Stimulated activated CD8-positive, alpha-beta memory T cell treated with anti-CD3 and anti-CD28 coated beads, Interleukin-7, amount 100 ng/mL, for 4 hours (primary cell): ENCODE measurements around the gene OSBPL10.

Experiments used
- DNase-seq, 2 donors: peaks; one replicate each; pipeline ENCODE4 v3.0.0-alpha.2; 2020; ENCODE audit warnings: low read depth in 2 of 2

Gene OSBPL10

GRCh38 chr3:31858439-31858838 is 122.6 kb downstream of the OSBPL10 start:
- DNase-seq, result no peak

- no peak for DNase-seq
These were observed 127.5 kb downstream of the OSBPL10 start for GRCh38 chr3:31853580-31853979.

GRCh38 chr3:31851278-31851677 is 129.8 kb downstream of the OSBPL10 start:
- DNase-seq, result no peak

GRCh38 chr3:31848911-31849310 is 132.2 kb downstream of the OSBPL10 start:
- no peak for DNase-seq

GRCh38 chr3:31848163-31848818 is 132.8 kb downstream of the OSBPL10 start:
- no peak for DNase-seq

DNA sequence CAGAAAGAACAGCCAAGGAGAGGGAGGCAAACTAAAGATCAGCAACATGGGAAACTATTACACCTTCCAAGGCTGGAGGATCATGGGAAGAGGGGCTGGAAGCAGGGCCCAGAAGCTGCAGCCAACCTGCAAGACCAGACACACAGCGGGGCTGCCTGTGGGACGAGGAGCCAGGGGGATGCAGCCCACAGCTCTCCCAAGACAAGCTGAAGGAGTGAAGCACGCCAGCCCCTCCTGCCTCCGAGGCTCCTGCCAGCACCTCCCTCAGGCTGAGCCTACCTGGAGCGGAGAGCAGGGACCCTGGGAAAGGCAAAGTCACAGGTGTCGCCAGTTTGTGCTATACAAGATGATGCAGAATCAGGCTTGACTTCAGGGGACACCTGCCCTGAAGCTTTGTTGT is 133.3 kb downstream of the OSBPL10 start:
- no peak for DNase-seq

DNA sequence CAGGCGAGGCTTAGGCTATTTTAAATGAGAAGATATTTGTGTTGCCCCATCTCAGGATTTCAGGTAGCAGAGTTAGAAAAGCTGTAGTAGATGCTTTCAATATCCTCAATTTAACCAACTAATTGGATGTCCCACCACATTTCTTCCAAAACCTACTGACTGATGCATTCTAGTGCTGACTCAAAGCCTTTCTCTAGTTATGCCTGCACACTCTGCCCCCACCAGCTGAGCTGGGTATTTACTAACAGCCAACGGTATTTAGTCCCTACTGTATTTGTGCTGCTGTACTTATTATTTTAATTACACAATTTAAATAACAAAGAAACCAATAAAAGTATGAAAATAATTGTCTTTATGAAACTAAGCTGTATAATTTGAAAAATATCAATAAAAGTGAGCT is 139.5 kb downstream of the OSBPL10 start:
- DNase-seq, result no peak

GRCh38 chr3:31840252-31840651 is 140.8 kb downstream of the OSBPL10 start:
- no peak for DNase-seq

- no peak for DNase-seq
These were observed 141.7 kb downstream of the OSBPL10 start for GRCh38 chr3:31839144-31839917.

DNA sequence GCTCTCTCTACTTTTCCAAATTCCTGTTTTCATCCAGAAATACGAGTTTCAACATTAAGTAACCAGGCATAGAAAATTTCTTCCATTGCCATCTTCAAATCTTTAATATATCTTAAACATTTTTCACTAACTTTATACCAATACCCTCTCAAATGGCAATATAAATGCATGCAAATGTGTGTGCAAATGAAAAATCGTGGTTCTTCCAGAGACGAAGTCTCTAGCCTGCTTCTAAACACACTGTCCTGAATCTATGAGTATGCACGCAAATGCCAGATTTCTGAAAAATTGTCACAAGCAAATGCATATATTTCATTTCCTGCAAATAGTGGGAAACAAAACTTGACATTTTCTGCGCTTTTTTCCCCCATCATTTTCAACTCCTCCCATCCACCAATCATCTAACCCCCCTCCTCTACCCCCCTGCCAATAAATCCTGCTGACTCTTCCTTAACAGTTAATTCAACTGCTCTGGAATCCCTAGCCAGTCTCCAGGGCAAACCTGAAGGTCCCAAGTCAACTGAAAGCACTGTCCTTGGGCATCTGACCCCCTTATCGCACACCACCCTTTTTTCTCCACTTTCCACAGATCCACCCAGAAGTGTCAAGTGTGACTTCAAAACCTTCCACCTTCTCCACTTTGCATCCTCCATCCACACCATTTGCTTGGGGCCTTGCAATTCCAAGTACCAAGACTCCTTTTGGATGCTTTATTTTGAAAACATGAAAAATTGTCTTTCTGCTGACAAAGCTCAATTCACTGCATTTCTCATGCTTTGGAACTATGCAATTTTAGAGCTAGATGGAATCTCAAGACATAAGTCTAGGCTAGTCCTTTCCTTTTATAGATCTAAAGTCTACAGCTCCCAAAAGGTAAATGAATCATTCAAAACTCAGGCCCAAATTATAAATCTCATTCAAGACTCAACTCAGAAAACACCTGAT is 144.7 kb downstream of the OSBPL10 start:
- no peak for DNase-seq

GRCh38 chr3:31833391-31834190 is 147.5 kb downstream of the OSBPL10 start:
- no peak for DNase-seq

GRCh38 chr3:31832551-31832950 is 148.5 kb downstream of the OSBPL10 start:
- DNase-seq, result no peak

DNA sequence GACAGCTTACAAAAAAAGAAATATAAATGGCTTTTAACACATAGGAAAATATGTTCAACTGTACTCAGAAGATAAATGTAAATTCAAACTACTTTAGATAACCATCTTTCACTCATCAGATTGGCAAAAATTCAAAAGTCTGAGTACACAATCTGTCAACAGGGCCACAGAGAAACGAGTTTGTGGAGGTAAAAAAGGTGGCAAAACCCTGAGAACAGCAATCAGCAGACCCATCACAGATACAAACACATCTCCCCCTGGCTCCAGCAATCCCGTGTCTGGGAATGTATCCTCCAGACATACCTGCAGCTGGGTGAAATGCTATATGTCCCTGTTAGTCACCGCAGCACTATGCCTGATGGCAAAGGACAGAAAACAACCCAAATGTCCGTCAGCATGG is 149.5 kb downstream of the OSBPL10 start:
- no peak for DNase-seq

DNA sequence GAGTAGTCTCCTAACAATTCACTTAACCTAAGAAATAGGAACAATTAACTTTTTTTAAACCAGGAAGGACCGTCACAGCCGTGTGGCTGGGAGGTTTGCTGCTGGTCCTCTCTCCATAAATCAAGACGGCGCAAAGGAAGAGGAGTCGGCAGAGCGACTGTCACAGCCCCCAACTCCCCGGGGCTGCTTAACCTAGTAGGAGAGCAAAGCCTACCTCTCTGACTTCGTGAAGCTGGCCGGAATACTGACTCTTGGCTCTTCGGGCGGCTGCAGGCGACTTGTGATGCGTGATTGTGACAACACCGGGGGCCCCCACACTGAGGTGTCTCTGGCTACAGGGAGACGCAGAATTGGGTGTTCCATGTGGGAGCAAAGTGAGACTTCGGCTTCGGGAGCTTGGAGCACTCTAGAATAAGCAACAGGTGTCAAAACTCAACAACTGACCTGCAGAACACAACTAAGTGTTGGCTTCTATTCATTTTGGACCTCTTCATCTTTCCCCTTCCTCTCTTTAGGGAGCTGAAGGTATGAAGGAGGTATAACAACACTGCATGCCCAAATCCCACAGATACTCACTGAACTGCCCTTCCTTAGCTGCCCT is 151.1 kb downstream of the OSBPL10 start:
- DNase-seq, result no peak

GRCh38 chr3:31829010-31829409 is 152.1 kb downstream of the OSBPL10 start:
- no peak for DNase-seq

DNA sequence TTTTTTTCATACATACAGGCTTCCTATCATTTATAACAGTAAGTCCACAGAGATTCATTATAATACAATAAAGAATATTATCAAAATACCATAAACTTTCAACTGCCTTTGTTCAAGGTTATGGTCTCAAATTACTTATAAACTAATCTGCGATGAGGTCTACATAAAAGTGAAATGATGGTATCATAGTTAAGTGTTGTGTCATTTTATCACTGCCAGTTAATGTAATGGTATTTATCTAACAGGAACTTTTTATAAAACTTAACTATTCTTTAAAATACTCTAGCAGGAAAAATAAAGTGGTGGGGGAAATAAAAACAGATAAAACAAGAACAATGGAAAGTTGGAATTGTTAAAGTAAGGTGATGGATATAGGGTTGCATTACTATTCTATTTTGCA is 153.1 kb downstream of the OSBPL10 start:
- no peak for DNase-seq

DNA sequence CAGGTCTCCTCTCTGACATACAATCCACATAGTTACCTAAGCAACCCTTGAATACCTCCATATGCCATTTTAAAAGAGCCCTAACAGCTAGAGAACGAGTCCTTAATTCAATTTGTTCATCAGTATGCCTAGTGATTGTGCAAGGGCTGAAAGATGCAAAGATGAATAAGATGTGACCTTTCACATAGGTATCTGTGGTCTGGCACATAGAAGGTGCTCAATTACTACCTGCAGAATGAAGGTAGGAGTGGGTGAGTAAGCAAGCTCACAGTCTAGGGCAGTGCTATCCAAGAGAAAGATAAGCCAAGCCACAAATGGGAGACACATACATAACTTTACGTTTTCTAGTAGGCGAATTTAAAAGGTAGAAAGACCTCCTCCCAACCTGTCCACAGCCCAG is 157.9 kb downstream of the OSBPL10 start:
- no peak for DNase-seq

DNA sequence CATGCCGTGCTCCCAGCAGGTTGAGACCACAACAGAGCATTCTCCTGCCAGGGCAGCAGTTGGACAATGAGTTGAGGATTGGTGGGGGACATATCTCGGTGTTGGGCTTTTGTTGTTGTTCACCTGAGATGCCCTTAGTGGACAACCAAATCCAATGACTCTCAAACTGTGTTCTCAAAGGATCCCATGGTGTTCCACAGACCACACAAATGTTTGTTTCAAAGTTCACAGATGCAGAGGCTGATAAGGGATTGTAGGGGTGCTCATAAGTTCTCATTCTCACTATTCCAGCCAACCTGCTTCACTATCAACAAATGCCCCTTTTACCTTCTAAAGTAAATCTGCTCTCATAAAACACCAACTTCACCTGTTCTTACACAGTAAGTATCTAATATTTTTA is 159.9 kb downstream of the OSBPL10 start:
- no peak for DNase-seq

DNA sequence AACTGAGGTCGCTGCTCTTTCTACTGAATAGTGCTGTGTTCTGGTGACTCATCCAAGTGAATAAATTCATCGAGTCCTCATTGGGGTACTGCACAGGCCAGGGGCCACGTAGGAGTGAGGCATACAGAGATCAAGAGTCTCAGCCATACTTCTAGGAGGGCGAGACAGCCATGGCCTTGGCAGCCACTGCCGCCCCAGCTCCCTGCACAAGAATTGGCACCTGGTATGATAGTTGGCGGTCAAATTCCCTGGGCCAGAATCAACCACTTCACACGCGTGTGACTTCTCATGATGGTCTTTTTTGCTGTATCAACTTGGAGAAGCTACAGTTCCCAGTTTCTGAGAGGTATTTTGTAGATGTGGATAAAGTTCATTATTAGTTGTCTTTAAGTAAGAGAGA is 161.6 kb downstream of the OSBPL10 start:
- DNase-seq, result no peak

GRCh38 chr3:31817411-31817966 is 163.6 kb downstream of the OSBPL10 start:
- DNase-seq, result no peak
